Endothelial cell (in vitro differentiated cells): ENCODE data around the gene EGFL7. TPM values are rescaled to one million over a fixed set of nuclear protein-coding genes. Genes with fewer than 3 reads are reported as not detected.

ENCODE experiments used
- DNase-seq: peaks from one replicate; pipeline ENCODE4 v3.0.0; 2021; ENCODE audit warnings: low spot score
- H3K27ac Mint-ChIP-seq: one replicate; pipeline ENCODE4 v1.8.0; 2021; ENCODE audit warnings: mixed read lengths, inconsistent platforms; ENCODE audit not compliant: unreplicated experiment
- H3K27me3 Mint-ChIP-seq: one replicate; pipeline ENCODE4 v1.8.0; 2021; ENCODE audit warnings: mild to moderate bottlenecking, moderate library complexity, mixed read lengths, inconsistent platforms; ENCODE audit not compliant: unreplicated experiment
- H3K36me3 Mint-ChIP-seq: one replicate; pipeline ENCODE4 v1.8.0; 2021; ENCODE audit warnings: mild to moderate bottlenecking, low read depth, mixed read lengths, inconsistent platforms; ENCODE audit not compliant: unreplicated experiment
- H3K4me1 Mint-ChIP-seq: one replicate; pipeline ENCODE4 v1.8.0; 2021; ENCODE audit warnings: mild to moderate bottlenecking, mixed read lengths, inconsistent platforms; ENCODE audit not compliant: unreplicated experiment
- H3K4me3 Mint-ChIP-seq: one replicate; pipeline ENCODE4 v1.8.0; 2021; ENCODE audit warnings: mild to moderate bottlenecking, mixed read lengths, inconsistent platforms; ENCODE audit not compliant: unreplicated experiment
- H3K9me3 Mint-ChIP-seq: one replicate; pipeline ENCODE4 v1.8.0; 2021; ENCODE audit warnings: mixed read lengths, inconsistent platforms; ENCODE audit not compliant: unreplicated experiment
- CTCF ChIP-seq: fragments of 200-600 bp; sonication (generic); IDR thresholded peaks from one replicate; pipeline ENCODE4 v1.5.0; 2021; ENCODE audit warnings: antibody characterized with exemption; ENCODE audit not compliant: unreplicated experiment
- microRNA-seq: library from miRNA; unstranded; fragments of <30 nt; microRNA quantifications from one replicate; pipeline ENCODE4, GENCODE V29; 2020; ENCODE audit not compliant: unreplicated experiment
- total RNA-seq: library from RNA; stranded (reverse); fragmentation: NEBNext Ultra II Directional; extraction: Animal tissue kit (Norgen Biotek cat#: 25700); gene quantifications from one replicate; pipeline ENCODE4 v1.2.1, GENCODE V29; 2021; ENCODE audit not compliant: unreplicated experiment

Gene EGFL7
- total RNA-seq, 1 donor from 2014 or later: 945 TPM

DNA sequence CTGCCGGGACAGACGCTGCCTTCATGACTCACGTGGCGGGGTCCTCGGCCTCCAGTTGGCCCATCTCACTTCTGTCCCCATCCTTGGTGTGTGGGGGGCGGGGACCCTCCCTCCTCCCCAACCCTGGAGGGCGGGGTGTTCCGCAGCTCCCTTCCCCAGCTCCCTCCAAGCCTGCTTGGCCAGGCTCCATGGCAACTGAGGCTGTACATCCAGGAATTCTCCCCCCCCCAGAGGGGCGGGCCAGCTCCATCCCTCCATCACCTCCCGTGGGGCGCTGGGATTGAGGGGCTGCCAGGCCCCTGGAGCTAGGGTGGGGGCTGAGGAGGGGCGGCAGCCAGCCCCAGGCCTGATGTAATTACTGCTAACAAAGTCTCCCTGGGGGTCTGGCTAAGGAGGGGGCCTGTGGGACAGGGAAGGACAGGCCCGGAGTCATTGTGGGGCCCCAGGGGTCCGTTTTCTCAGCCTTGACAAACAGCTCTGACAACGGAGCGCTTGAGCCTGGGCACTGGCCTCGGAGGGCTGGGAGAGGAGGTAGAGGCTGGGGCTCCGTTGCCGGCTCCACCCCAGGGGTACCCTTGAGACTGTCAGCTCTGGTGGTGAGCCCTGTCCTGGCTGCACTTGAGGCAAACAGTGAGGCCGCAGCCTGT is 57.7 kb downstream of the EGFL7 start:
- Mint-ChIP-seq H3K4me1 (peaks cover 15% of the 10 kb centered on the region), H3K9me3 (no peaks in the 10 kb centered on the region), H3K36me3 (peaks cover 30% of the 10 kb centered on the region), H3K27ac (peak overlapping the region; percentile 74), H3K27me3 (peaks cover 22% of the 10 kb centered on the region), H3K4me3 (peak overlapping the region; percentile 47)
- DNase-seq: no peak
- TF ChIP-seq CTCF: no peak

DNA sequence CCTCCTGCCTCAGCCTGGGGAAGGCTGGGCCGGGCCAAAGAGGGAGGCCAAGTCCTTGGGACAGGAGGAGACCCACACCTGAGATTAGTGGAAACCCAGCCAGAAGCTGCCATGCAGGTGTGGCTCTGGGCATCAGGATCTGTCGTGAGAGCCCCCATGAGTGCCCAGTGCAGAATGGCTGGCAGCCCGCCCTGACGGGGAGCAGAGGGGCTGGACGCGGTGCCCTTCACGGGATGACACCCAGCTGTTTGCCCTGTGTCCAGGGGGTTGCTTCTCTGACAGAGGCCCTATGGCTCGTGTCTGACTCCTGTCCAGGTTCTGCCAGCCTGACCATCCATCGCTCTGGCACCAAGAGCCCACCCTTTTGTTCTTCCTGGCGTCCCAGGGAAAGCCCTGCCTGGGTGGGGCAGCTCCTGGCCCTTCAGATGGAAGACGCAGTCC is 58.2 kb downstream of the EGFL7 start:
- peaks cover 14% of the 10 kb centered on the region for H3K4me1 Mint-ChIP-seq
- peaks cover 22% of the 10 kb centered on the region for H3K27me3 Mint-ChIP-seq
- H3K4me3 Mint-ChIP-seq: peak overlapping the region; percentile 77
- no peaks in the 10 kb centered on the region for H3K9me3 Mint-ChIP-seq
- H3K27ac Mint-ChIP-seq: peak overlapping the region; percentile 89
- no peak for TF ChIP-seq CTCF
- no peak for DNase-seq
- peaks cover 26% of the 10 kb centered on the region for H3K36me3 Mint-ChIP-seq

- H3K27me3 Mint-ChIP-seq: peaks cover 25% of the 10 kb centered on the region
- peak overlapping the region; percentile 89 for H3K27ac Mint-ChIP-seq
- peaks cover 29% of the 10 kb centered on the region for H3K36me3 Mint-ChIP-seq
- peaks cover 18% of the 10 kb centered on the region for H3K4me1 Mint-ChIP-seq
- H3K4me3 Mint-ChIP-seq: peak overlapping the region; percentile 77
- TF ChIP-seq CTCF: no peak
- DNase-seq: no peak
- no peaks in the 10 kb centered on the region for H3K9me3 Mint-ChIP-seq
Measured at GRCh38 chr9:136721339-136722092, 58.8 kb downstream of the EGFL7 start.

Small RNAs within 50 kb of the gene (microRNA-seq; reads per million reads assigned to microRNA genes)
- 454,214 reads per million, percentile 100 among the genes with 10 or more reads in this experiment for gene MIR126

Other genes with a start within 250 kb of the EGFL7 start
- 23.6 TPM for gene INPP5E, start 223.1 kb upstream of the EGFL7 start, total RNA-seq
- 79.5 TPM for gene SEC16A, start 179.9 kb upstream of the EGFL7 start, total RNA-seq
- 312 TPM for gene NOTCH1, start 116.9 kb upstream of the EGFL7 start, total RNA-seq
- gene AGPAT2, start 24.5 kb downstream of the EGFL7 start, total RNA-seq: 38.9 TPM
- gene DIPK1B, start 49.7 kb downstream of the EGFL7 start, total RNA-seq: 293 TPM
- gene LCN10, start 80.0 kb downstream of the EGFL7 start, total RNA-seq: not detected
- not detected for gene LCN6, start 85.6 kb downstream of the EGFL7 start, total RNA-seq
- not detected for gene LCN8, start 95.3 kb downstream of the EGFL7 start, total RNA-seq
- gene LCN15, start 101.6 kb downstream of the EGFL7 start, total RNA-seq: 0.49 TPM
- gene TMEM141, start 128.4 kb downstream of the EGFL7 start, total RNA-seq: 73.0 TPM
- 1.2 TPM for gene CCDC183, start 133.4 kb downstream of the EGFL7 start, total RNA-seq
- 88.4 TPM for gene RABL6, start 145.0 kb downstream of the EGFL7 start, total RNA-seq
- gene AJM1, start 179.6 kb downstream of the EGFL7 start, total RNA-seq: 0.80 TPM
- gene PHPT1, start 186.5 kb downstream of the EGFL7 start, total RNA-seq: 134 TPM
- 10.0 TPM for gene MAMDC4, start 189.4 kb downstream of the EGFL7 start, total RNA-seq
- gene EDF1, start 203.4 kb downstream of the EGFL7 start, total RNA-seq: 286 TPM
- 21.7 TPM for gene TRAF2, start 223.6 kb downstream of the EGFL7 start, total RNA-seq